ENCODE measurements around the gene PDCD7. TPM values are rescaled to one million over a fixed set of nuclear protein-coding genes. Genes with fewer than 3 reads are reported as not detected.
"Not testable (repeated sequence)": the region's sequence is repeated elsewhere in the genome, so short reads cannot be mapped to it uniquely, and the experiment has no call there.

PDCD7 gene
- total and polyA plus RNA-seq, 5 donors: 13.0 to 20.9 (median 15.9) TPM

GRCh38 chr15:65082303-65082953, 51.2 kb downstream of the PDCD7 start:
- Histone ChIP-seq H3K27ac (ENCODE audit: low read length) (peak overlapping the region; percentile 60), H3K4me1 (ENCODE audit: control insufficient read depth, insufficient read depth, low read length) (peaks cover 15% of the 10 kb centered on the region), H3K4me3 (ENCODE audit: low read length) (no peak overlapping the region), H3K9me3 (ENCODE audit: control insufficient read depth, low read length) (no peaks in the 10 kb centered on the region), H3K27me3 (ENCODE audit: control insufficient read depth, insufficient read depth) (no peaks in the 10 kb centered on the region)
- WGBS: 16% methylated on average over 7 of the region's 7 CpGs
- DNase-seq: peak in 2 of 3 donors; percentile 12 to 73
- ATAC-seq: peak in 1 of 2 donors; percentile 63
- intact Hi-C loops (cut with DNase I): no loop called here

- Histone ChIP-seq H3K4me3 (ENCODE audit: low read length) (no peak overlapping the region), H3K4me1 (ENCODE audit: control insufficient read depth, insufficient read depth, low read length) (peaks cover 15% of the 10 kb centered on the region), H3K27me3 (ENCODE audit: control insufficient read depth, insufficient read depth) (no peaks in the 10 kb centered on the region), H3K9me3 (ENCODE audit: control insufficient read depth, low read length) (no peaks in the 10 kb centered on the region), H3K27ac (ENCODE audit: low read length) (peak overlapping the region; percentile 74)
- 70% methylated on average over 5 of the region's 5 CpGs for WGBS
- ATAC-seq (no peak), DNase-seq (peak in 2 of 3 donors; percentile 29 to 34)
- intact Hi-C loops (cut with DNase I): no loop called here
Observed at GRCh38 chr15:65081758-65082157, 51.9 kb downstream of the PDCD7 start.

GRCh38 chr15:65081270-65081669, 52.3 kb downstream of the PDCD7 start:
- peak overlapping the region; percentile 74 for H3K27ac ChIP-seq (ENCODE audit: low read length)
- H3K4me3 ChIP-seq (ENCODE audit: low read length): no peak overlapping the region
- ATAC-seq (peak; percentile 6 to 15), DNase-seq (peak in 1 of 3 donors; percentile 56)
- 54% methylated on average over 6 of the region's 6 CpGs for WGBS
- no peaks in the 10 kb centered on the region for H3K9me3 ChIP-seq (ENCODE audit: control insufficient read depth, low read length)
- H3K4me1 ChIP-seq (ENCODE audit: control insufficient read depth, insufficient read depth, low read length): peaks cover 15% of the 10 kb centered on the region
- H3K27me3 ChIP-seq (ENCODE audit: control insufficient read depth, insufficient read depth): no peaks in the 10 kb centered on the region
- intact Hi-C loops (cut with DNase I): no loop called here

GRCh38 chr15:65079580-65079979, 54.0 kb downstream of the PDCD7 start:
- intact Hi-C loops (cut with DNase I): no loop called here
- H3K4me3 ChIP-seq (ENCODE audit: low read length): no peak overlapping the region
- H3K9me3 ChIP-seq (ENCODE audit: control insufficient read depth, low read length): no peaks in the 10 kb centered on the region
- no peaks in the 10 kb centered on the region for H3K27me3 ChIP-seq (ENCODE audit: control insufficient read depth, insufficient read depth)
- 74% methylated on average over 5 of the region's 5 CpGs for WGBS
- H3K4me1 ChIP-seq (ENCODE audit: control insufficient read depth, insufficient read depth, low read length): peaks cover 5% of the 10 kb centered on the region
- ATAC-seq (no peak), DNase-seq (peak in 2 of 3 donors; percentile 30 to 36)
- H3K27ac ChIP-seq (ENCODE audit: low read length): peak overlapping the region; percentile 25

GRCh38 chr15:65077981-65078352, 55.6 kb downstream of the PDCD7 start:
- Histone ChIP-seq H3K4me1 (ENCODE audit: control insufficient read depth, insufficient read depth, low read length) (peaks cover 5% of the 10 kb centered on the region), H3K9me3 (ENCODE audit: control insufficient read depth, low read length) (no peaks in the 10 kb centered on the region), H3K27me3 (ENCODE audit: control insufficient read depth, insufficient read depth) (no peaks in the 10 kb centered on the region), H3K4me3 (ENCODE audit: low read length) (no peak overlapping the region), H3K27ac (ENCODE audit: low read length) (no peak overlapping the region)
- WGBS: 33% methylated on average over 24 of the region's 24 CpGs
- intact Hi-C loops (cut with DNase I): no loop called here
- ATAC-seq: peak; percentile 69 to 70
- peak; percentile 73 to 88 (median 86) for DNase-seq

GRCh38 chr15:65077291-65077980, 56.2 kb downstream of the PDCD7 start:
- ATAC-seq (peak in 1 of 2 donors; percentile 11), DNase-seq (peak in 2 of 3 donors; percentile 43 to 54)
- H3K9me3 ChIP-seq (ENCODE audit: control insufficient read depth, low read length): no peaks in the 10 kb centered on the region
- no peaks in the 10 kb centered on the region for H3K27me3 ChIP-seq (ENCODE audit: control insufficient read depth, insufficient read depth)
- H3K4me3 ChIP-seq (ENCODE audit: low read length): no peak overlapping the region
- H3K4me1 ChIP-seq (ENCODE audit: control insufficient read depth, insufficient read depth, low read length): peaks cover 5% of the 10 kb centered on the region
- intact Hi-C loops (cut with DNase I): no loop called here
- no peak overlapping the region for H3K27ac ChIP-seq (ENCODE audit: low read length)
- WGBS: 59% methylated on average over 85 of the region's 85 CpGs

GRCh38 chr15:65076486-65077290, 56.9 kb downstream of the PDCD7 start, which contains the start of gene KBTBD13:
KBTBD13 (plus strand) TSS chr15:65076746; CDS start chr15:65076816, 70 bp downstream.
- peak within 1 kb of the TSS; percentile 61 for H3K27ac ChIP-seq (ENCODE audit: low read length)
- H3K9me3 ChIP-seq (ENCODE audit: control insufficient read depth, low read length): no peaks in the 10 kb centered on the region
- peak in 1 of 3 donors; percentile 46 for DNase-seq
- 66% methylated on average over 73 of the region's 73 CpGs for WGBS
- peaks cover 10% of the 10 kb centered on the region for H3K4me1 ChIP-seq (ENCODE audit: control insufficient read depth, insufficient read depth, low read length)
- peak; percentile 50 to 54 for ATAC-seq
- H3K4me3 ChIP-seq (ENCODE audit: low read length): no peak within 1 kb of the TSS
- intact Hi-C loops (cut with DNase I): no loop called here
- no peaks in the 10 kb centered on the region for H3K27me3 ChIP-seq (ENCODE audit: control insufficient read depth, insufficient read depth)

- peaks cover 13% of the 10 kb centered on the region for H3K4me1 ChIP-seq (ENCODE audit: control insufficient read depth, insufficient read depth, low read length)
- H3K27me3 ChIP-seq (ENCODE audit: control insufficient read depth, insufficient read depth); H3K9me3 ChIP-seq (ENCODE audit: control insufficient read depth, low read length); ATAC-seq; intact Hi-C loops (cut with DNase I); DNase-seq; H3K4me3 ChIP-seq (ENCODE audit: low read length): not testable (repeated sequence)
- peak overlapping the region; percentile 29 for H3K27ac ChIP-seq (ENCODE audit: low read length)
- 43% methylated on average over 12 of the region's 12 CpGs for WGBS
Observed at GRCh38 chr15:65075607-65076395, 57.8 kb downstream of the PDCD7 start.

GRCh38 chr15:65074946-65075345, 58.7 kb downstream of the PDCD7 start:
- WGBS: 96% methylated on average over 18 of the region's 22 CpGs
- H3K27me3 ChIP-seq (ENCODE audit: control insufficient read depth, insufficient read depth); H3K9me3 ChIP-seq (ENCODE audit: control insufficient read depth, low read length); H3K27ac ChIP-seq (ENCODE audit: low read length); intact Hi-C loops (cut with DNase I); H3K4me3 ChIP-seq (ENCODE audit: low read length); ATAC-seq; DNase-seq: not testable (repeated sequence)
- peaks cover 18% of the 10 kb centered on the region for H3K4me1 ChIP-seq (ENCODE audit: control insufficient read depth, insufficient read depth, low read length)

- no peak overlapping the region for H3K4me3 ChIP-seq (ENCODE audit: low read length)
- no peaks in the 10 kb centered on the region for H3K9me3 ChIP-seq (ENCODE audit: control insufficient read depth, low read length)
- no peak for ATAC-seq
- no peak for DNase-seq
- peak overlapping the region; percentile 55 for H3K27ac ChIP-seq (ENCODE audit: low read length)
- WGBS: 95% methylated on average over 3 of the region's 3 CpGs
- intact Hi-C loops (cut with DNase I): no loop called here
- H3K4me1 ChIP-seq (ENCODE audit: control insufficient read depth, insufficient read depth, low read length): peaks cover 22% of the 10 kb centered on the region
- H3K27me3 ChIP-seq (ENCODE audit: control insufficient read depth, insufficient read depth): no peaks in the 10 kb centered on the region
Observed at GRCh38 chr15:65072617-65073016, 61.0 kb downstream of the PDCD7 start.
